CD14-positive monocyte (primary cell): ENCODE results near the gene POLD3. TPM values are rescaled to one million over a fixed set of nuclear protein-coding genes. Genes with fewer than 3 reads are reported as not detected.
A peak's percentile ranks its signal among the peaks of the same experiment; 100 is the strongest.

ENCODE experiments used
- DNase-seq, 3 donors: peaks; one replicate each; pipeline ENCODE4 v3.0.0-alpha.2; 2011 to 2022
- H2AFZ ChIP-seq: 2 replicates; pipeline ENCODE4 v1.6.0; 2012; ENCODE audit warnings: mild to moderate bottlenecking, low read depth, low read length, inconsistent platforms; ENCODE audit not compliant: insufficient read depth, poor library complexity, severe bottlenecking
- H3K27ac ChIP-seq, 2 donors: 1 replicate in 1 of 2; 2 replicates in 1 of 2; pipeline ENCODE4 v1.5.1; 2012 to 2013; ENCODE audit warnings: low read length in 2 of 2, control low read depth in 1 of 2, inconsistent platforms in 1 of 2, low read depth in 1 of 2, mild to moderate bottlenecking in 1 of 2
- H3K27me3 ChIP-seq, 2 donors: one replicate each; pipeline versions ENCODE4 v1.6.0 to v1.6.1; 2011 to 2013; ENCODE audit warnings: low read length in 2 of 2; ENCODE audit not compliant: control insufficient read depth in 2 of 2, insufficient read depth in 2 of 2
- H3K36me3 ChIP-seq, 2 donors: replicated peaks in 1 of 2; 1 replicate in 1 of 2; 2 replicates in 1 of 2; pipeline versions ENCODE4 v1.5.1 to v1.6.1; 2012 to 2013; ENCODE audit warnings: low read length in 2 of 2, control low read depth in 1 of 2, inconsistent platforms in 1 of 2, mild to moderate bottlenecking in 1 of 2; ENCODE audit not compliant: insufficient read depth in 2 of 2, control insufficient read depth in 1 of 2
- H3K4me1 ChIP-seq, 2 donors: 1 replicate in 1 of 2; 2 replicates in 1 of 2; pipeline versions ENCODE4 v1.5.1 to v1.6.1; 2012 to 2013; ENCODE audit warnings: low read length in 2 of 2, control low read depth in 1 of 2, inconsistent platforms in 1 of 2, mild to moderate bottlenecking in 1 of 2, moderate library complexity in 1 of 2; ENCODE audit not compliant: insufficient read depth in 2 of 2, control insufficient read depth in 1 of 2
- H3K4me2 ChIP-seq: replicated peaks from 2 replicates; pipeline ENCODE3; 2012; ENCODE audit warnings: low read length, moderate library complexity, mild to moderate bottlenecking; ENCODE audit not compliant: poor library complexity, severe bottlenecking; ENCODE audit errors: extremely low read depth
- H3K4me3 ChIP-seq, 3 experiments: fragments of 200-600 bp in 1 of 3; sonication (generic) in 1 of 3; replicated peaks in 1 of 3; 1 replicate in 2 of 3; 2 replicates in 1 of 3; pipeline ENCODE4 v1.5.1; 2011 to 2013; ENCODE audit warnings: low read length in 3 of 3, mild to moderate bottlenecking in 3 of 3, control low read depth in 2 of 3, low read depth in 2 of 3, inconsistent platforms in 1 of 3, moderate library complexity in 1 of 3
- H3K79me2 ChIP-seq: 2 replicates; pipeline ENCODE4 v1.6.0; 2012; ENCODE audit warnings: mild to moderate bottlenecking, control low read depth, inconsistent platforms, low read length, moderate library complexity; ENCODE audit not compliant: insufficient read depth
- H3K9ac ChIP-seq: 2 replicates; pipeline ENCODE4 v1.6.0; 2017; ENCODE audit warnings: low read length, mild to moderate bottlenecking; ENCODE audit not compliant: insufficient read depth, poor library complexity, severe bottlenecking
- H3K9me3 ChIP-seq, 2 donors: replicated peaks in 1 of 2; 1 replicate in 1 of 2; 2 replicates in 1 of 2; pipeline versions ENCODE4 v1.5.1 to v1.6.1; 2012 to 2013; ENCODE audit warnings: low read length in 2 of 2, control low read depth in 1 of 2; ENCODE audit not compliant: control insufficient read depth in 1 of 2, insufficient read depth in 1 of 2
- H4K20me1 ChIP-seq: 2 replicates; pipeline ENCODE4 v1.6.0; 2012; ENCODE audit warnings: mild to moderate bottlenecking, low read length, control low read depth, moderate library complexity; ENCODE audit not compliant: insufficient read depth
- H3K27ac Mint-ChIP-seq, 7 donors: one replicate each; pipeline ENCODE4 v1.8.0; 2020; ENCODE audit warnings: mild to moderate bottlenecking in 7 of 7, mixed read lengths in 7 of 7, moderate library complexity in 6 of 7, inconsistent platforms in 2 of 7
- H3K27me3 Mint-ChIP-seq, 3 donors: one replicate each; pipeline ENCODE4 v1.8.0; 2021 to 2022; ENCODE audit warnings: low read depth in 3 of 3, mild to moderate bottlenecking in 3 of 3, mixed read lengths in 3 of 3, moderate library complexity in 3 of 3, inconsistent platforms in 1 of 3
- H3K36me3 Mint-ChIP-seq, 2 donors: one replicate each; pipeline ENCODE4 v1.8.0; 2020; ENCODE audit warnings: mixed read lengths in 2 of 2, inconsistent platforms in 1 of 2, mild to moderate bottlenecking in 1 of 2
- H3K4me1 Mint-ChIP-seq: one replicate; pipeline ENCODE4 v1.8.0; 2020; ENCODE audit warnings: mild to moderate bottlenecking, mixed read lengths
- H3K4me3 Mint-ChIP-seq, 2 donors: one replicate each; pipeline ENCODE4 v1.8.0; 2020; ENCODE audit warnings: mild to moderate bottlenecking in 2 of 2, mixed read lengths in 2 of 2, moderate library complexity in 1 of 2
- H3K9me3 Mint-ChIP-seq, 7 donors: one replicate each; pipeline ENCODE4 v1.8.0; 2020 to 2022; ENCODE audit warnings: mixed read lengths in 7 of 7, mild to moderate bottlenecking in 6 of 7, moderate library complexity in 6 of 7, inconsistent platforms in 2 of 7
- WGBS: methylation state at CpG from one replicate; pipeline ENCODE4 v1.1.5; 2013; ENCODE audit warnings: missing lambda C conversion rate; ENCODE audit not compliant: insufficient coverage; 5-methylcytosine and 5-hydroxymethylcytosine counted together
- intact Hi-C, 2 donors: fragments of 100-400 bp; cut with micrococcal nuclease; formaldehyde crosslinking; loops; one replicate each; pipeline versions ENCODE4 v1.15.0 to v1.15.1; 2023
- polyA plus RNA-seq, 3 donors: library from polyadenylated mRNA; depleted of rRNA in 1 of 3; unstranded in 2 of 3; stranded (reverse) in 1 of 3; fragments of 300-500 nt in 2 of 3; fragments of >200 nt in 1 of 3; fragmentation: Illumina TruSeq in 2 of 3; gene quantifications; 1 replicate in 2 of 3; 2 replicates in 1 of 3; pipeline ENCODE4 v1.2.3, GENCODE V29; 2012 to 2021
- TF ChIP-seq, protein P1 (sequence below): fragments of 200-600 bp; IDR thresholded peaks from one replicate; pipeline ENCODE4 v1.8.0; 2022; ENCODE audit warnings: antibody characterized with exemption, mild to moderate bottlenecking

The POLD3 gene
- polyA plus RNA-seq, 3 donors, result 11.3 to 29.9 (median 26.2) TPM

DNA sequence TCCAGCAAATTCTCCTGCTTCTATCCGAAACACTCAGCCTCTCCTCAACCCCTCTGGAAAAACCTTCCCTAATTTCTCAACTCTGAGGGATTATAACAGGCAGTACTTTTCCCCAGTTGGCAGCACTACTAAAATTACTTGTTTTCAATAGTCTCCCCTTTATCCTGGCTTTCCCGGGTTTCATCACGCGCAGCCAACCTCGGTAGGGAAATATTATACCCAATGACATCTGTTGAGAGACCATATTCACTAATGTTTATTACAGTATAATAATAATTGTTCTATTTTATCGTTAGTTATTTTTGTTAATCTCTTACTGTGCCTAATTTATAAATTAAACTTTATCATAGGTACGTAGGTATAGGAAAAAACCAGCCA is 330 bp upstream of the POLD3 start:
- peaks cover 9 to 18% of the 10 kb centered on the region in 2 donors for H3K4me1 ChIP-seq
- Mint-ChIP-seq H3K27ac (peak overlapping the region in 5 of 7 donors; percentile 97 to 99 (median 99)), H3K4me1 (peaks cover 19% of the 10 kb centered on the region), H3K36me3 (peaks cover 21 to 26% of the 10 kb centered on the region in 2 donors), H3K9me3 (peaks cover 0 to 7% (median 0%) of the 10 kb centered on the region in 7 donors), H3K4me3 (peak overlapping the region; percentile 96 to 100), H3K27me3 (peaks cover 0 to 1% (median 1%) of the 10 kb centered on the region in 3 donors)
- H2AFZ ChIP-seq, result peak overlapping the region; percentile 95
- WGBS, result 100% methylated on average over 1 of the region's 7 CpGs
- intact Hi-C loops, result no loop called here
- no peaks in the 10 kb centered on the region for H3K9me3 ChIP-seq
- H3K4me2 ChIP-seq, result peak overlapping the region; percentile 93
- H3K27me3 ChIP-seq, result no peaks in the 10 kb centered on the region
- peaks cover 13 to 29% of the 10 kb centered on the region in 2 donors for H3K36me3 ChIP-seq
- H3K9ac ChIP-seq, result peak overlapping the region; percentile 89
- TF ChIP-seq, protein P1, sequence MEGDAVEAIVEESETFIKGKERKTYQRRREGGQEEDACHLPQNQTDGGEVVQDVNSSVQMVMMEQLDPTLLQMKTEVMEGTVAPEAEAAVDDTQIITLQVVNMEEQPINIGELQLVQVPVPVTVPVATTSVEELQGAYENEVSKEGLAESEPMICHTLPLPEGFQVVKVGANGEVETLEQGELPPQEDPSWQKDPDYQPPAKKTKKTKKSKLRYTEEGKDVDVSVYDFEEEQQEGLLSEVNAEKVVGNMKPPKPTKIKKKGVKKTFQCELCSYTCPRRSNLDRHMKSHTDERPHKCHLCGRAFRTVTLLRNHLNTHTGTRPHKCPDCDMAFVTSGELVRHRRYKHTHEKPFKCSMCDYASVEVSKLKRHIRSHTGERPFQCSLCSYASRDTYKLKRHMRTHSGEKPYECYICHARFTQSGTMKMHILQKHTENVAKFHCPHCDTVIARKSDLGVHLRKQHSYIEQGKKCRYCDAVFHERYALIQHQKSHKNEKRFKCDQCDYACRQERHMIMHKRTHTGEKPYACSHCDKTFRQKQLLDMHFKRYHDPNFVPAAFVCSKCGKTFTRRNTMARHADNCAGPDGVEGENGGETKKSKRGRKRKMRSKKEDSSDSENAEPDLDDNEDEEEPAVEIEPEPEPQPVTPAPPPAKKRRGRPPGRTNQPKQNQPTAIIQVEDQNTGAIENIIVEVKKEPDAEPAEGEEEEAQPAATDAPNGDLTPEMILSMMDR, result no peak
- peaks cover 46% of the 10 kb centered on the region for H3K79me2 ChIP-seq
- no peaks in the 10 kb centered on the region for H4K20me1 ChIP-seq
- DNase-seq, result no peak
- H3K4me3 ChIP-seq, result peak overlapping the region; percentile 64 to 99 (median 98)
- peak overlapping the region; percentile 86 to 87 for H3K27ac ChIP-seq

- no CpG with 5 or more reads among the region's 1 CpG for WGBS
These were observed 1.1 kb downstream of the POLD3 start for GRCh38 chr11:74593463-74593862.

More at GRCh38 chr11:74593463-74593862, 1.1 kb downstream of the POLD3 start:
- H3K27me3 ChIP-seq, result no peaks in the 10 kb centered on the region
- TF ChIP-seq, protein P1, result no peak
- H3K27me3 Mint-ChIP-seq, result no peaks in the 10 kb centered on the region
- H3K4me3 Mint-ChIP-seq, result peak overlapping the region; percentile 96 to 100
- H3K27ac Mint-ChIP-seq, result peak overlapping the region; percentile 92 to 99 (median 98)
- DNase-seq, result no peak
- H3K27ac ChIP-seq, result peak overlapping the region in 1 of 2 donors; percentile 87
- peaks cover 19% of the 10 kb centered on the region for H3K4me1 Mint-ChIP-seq
- H3K4me3 ChIP-seq, result peak overlapping the region; percentile 64 to 99 (median 98)
- no peaks in the 10 kb centered on the region for H3K9me3 ChIP-seq
- peak overlapping the region; percentile 93 for H3K4me2 ChIP-seq
- H3K79me2 ChIP-seq, result peaks cover 59% of the 10 kb centered on the region
- H3K36me3 ChIP-seq, result peaks cover 25 to 43% of the 10 kb centered on the region in 2 donors
- H3K9ac ChIP-seq, result peak overlapping the region; percentile 89
- peaks cover 33 to 39% of the 10 kb centered on the region in 2 donors for H3K36me3 Mint-ChIP-seq
- peak overlapping the region; percentile 95 for H2AFZ ChIP-seq
- peaks cover 0 to 4% (median 0%) of the 10 kb centered on the region in 7 donors for H3K9me3 Mint-ChIP-seq
- H3K4me1 ChIP-seq, result peaks cover 9 to 18% of the 10 kb centered on the region in 2 donors
- intact Hi-C loops, result no loop called here
- H4K20me1 ChIP-seq, result no peaks in the 10 kb centered on the region
